Islet of Langerhans (tissue), 1 donor: ENCODE data around the gene HIPK2.

Experiments used
- FAIRE-seq: peaks from one replicate; lab custom pipeline; 2011; peaks lifted over from hg19 to GRCh38; lab: Jason Lieb, UNC

Gene HIPK2

DNA sequence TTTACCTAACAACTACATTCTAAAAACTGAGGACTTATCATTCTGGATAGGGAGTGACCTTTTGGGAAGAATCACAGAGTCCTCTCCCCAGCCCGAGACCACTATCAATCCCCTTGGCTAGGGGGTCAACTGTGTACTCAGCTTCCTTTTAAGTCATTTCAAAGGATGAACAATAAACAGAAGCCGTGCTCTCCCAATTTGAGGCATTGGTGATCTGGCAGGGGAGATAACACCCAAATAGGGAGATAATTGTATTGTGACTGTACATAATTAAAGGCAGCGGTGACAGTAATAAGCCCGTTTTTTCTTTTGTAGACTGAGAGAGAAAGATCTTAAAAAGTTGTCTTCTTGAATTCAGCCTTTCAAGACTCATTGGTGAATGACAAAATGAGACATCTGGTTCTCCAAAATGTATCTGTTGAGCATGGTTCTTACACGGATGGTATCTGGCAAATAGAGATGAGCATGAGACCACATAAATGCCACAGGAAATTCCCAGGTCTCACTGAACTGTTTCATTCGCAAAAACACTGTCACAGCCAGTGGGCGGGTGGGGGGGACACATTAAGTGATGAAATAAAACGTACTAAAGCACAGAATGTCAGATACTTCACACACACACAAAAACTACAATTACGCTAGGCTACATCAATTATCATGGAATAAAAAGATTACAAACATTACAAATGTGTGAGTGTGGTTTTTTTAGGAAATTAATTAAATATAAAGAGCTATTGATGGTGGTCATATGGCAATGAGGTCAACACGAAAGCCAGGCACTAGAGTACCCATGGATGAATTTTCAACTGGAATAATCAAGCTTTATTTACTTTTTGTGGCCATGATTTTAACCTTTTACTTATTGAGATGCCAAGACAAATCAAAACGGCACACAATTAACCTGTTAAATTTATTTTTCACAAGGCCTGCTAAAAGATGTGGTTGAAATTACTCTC lies 108.4 kb downstream of the HIPK2 start:
- FAIRE-seq: no peak

DNA sequence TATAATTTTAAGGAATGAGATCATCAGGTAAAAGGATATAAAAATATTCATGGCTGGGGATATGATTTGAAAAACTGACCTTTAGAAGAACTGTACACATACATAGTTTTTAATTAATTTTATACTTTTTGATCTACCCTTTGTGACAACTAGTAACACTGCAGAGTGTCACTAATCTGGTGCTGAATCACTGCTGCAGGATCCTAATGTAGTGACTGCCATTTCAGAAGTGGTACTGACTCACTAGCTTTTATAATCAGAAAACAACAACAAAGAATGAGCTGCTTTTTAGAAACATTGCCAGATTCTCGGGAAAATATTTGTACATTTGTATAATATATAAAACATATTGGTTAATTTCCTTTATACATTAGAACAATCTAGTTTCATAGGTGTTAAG lies 110.4 kb downstream of the HIPK2 start:
- FAIRE-seq: no peak

DNA sequence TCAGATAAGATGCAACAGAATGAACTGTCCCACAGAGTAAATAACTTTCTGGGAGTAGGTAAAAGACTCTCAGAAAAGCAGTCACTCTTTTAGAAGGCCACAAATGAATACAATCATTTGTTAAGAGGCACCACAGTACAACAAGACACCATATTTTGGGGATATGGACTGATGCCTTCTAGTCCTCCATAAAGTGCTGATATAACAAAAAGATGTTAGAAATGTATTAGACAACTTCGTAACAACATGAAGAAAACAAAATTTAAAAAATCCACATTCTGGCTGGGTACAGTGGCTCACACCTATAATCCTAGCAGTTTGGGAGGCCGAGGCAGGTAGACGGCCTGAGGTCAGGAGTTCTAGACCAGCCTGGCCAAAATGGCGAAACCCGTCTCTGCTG lies 111.3 kb downstream of the HIPK2 start:
- no peak for FAIRE-seq

DNA sequence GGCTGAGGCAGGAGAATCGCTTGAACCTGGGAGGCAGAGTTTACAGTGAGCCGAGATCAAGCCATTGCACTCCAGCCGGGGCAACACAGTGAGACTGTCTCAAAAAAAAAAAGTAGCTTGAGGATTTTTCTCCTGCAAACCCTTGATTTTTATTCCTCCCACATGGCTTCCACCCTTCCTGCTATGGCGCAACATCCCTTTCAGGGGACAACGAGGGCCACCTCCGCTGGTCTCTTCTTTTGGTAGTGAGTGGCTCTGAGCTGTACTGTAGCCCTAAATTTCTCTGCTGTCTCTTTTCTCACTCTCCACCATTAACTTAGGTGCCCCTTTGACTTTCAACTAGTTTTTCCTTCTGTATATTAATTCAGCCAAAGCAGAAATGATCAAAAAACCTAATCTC lies 113.4 kb downstream of the HIPK2 start:
- no peak for FAIRE-seq

DNA sequence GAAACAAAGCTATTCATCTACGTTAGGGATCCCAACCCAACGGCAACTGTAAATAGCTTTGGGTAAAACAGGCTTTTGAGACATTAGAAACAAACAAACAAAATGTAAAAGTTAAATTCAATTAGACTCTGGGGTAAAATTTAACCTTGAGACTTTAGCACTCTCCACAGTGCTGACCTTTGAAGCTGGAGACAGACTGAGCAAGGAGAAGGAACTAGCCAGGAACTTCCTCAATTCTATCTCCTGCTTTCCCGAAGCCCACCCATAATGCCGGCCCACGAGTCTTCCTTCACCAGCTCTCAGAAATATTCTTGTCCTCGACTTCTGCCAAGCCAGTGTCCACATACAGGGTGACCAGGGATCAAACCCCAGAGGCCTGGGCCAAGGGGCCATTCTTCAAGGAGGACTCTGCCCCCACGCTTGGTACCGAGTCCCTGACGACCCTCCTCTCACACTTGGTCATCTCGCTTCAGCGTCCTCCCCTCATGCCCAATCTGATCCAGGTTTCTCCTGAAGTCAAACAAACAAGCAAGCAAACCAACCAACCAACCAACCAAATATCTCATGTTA lies 114.1 kb downstream of the HIPK2 start:
- FAIRE-seq: no peak

DNA sequence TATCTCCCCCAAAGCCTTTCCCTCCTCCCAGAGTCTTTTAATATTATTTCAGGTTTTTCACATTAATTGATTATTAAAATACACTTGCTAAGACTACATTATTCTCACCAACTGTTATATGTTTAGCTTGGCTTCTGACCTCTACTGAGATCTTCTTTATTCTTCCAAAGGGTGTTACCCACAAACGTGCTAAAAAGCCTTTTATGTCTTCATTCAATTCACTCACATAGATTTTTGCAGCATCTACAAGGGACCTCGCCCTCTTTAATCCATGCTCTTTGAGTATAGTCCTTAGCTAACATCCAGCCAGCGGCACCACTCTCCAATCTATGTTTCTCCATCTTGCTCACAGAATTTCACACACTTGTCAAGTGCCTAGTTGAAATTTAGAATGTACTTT lies 115.9 kb downstream of the HIPK2 start:
- FAIRE-seq: no peak

DNA sequence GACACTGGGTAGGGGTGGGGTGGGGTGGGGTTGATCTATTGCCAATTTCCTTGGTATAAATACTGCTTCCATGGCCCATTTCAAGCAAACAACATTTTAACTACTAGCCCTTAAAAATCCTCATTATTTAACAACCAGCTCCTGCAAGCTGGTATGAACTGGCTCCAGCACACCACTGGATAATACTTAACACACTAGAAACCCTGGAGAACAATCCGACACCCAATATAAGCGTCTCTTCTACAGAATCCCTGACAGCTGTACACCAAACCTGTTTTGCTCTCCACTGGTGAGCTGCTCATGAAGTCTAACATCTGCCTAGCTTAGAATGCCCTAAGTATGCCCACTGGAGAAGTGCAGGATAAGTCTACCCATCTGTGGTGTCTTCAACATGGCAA lies 116.8 kb downstream of the HIPK2 start:
- no peak for FAIRE-seq

DNA sequence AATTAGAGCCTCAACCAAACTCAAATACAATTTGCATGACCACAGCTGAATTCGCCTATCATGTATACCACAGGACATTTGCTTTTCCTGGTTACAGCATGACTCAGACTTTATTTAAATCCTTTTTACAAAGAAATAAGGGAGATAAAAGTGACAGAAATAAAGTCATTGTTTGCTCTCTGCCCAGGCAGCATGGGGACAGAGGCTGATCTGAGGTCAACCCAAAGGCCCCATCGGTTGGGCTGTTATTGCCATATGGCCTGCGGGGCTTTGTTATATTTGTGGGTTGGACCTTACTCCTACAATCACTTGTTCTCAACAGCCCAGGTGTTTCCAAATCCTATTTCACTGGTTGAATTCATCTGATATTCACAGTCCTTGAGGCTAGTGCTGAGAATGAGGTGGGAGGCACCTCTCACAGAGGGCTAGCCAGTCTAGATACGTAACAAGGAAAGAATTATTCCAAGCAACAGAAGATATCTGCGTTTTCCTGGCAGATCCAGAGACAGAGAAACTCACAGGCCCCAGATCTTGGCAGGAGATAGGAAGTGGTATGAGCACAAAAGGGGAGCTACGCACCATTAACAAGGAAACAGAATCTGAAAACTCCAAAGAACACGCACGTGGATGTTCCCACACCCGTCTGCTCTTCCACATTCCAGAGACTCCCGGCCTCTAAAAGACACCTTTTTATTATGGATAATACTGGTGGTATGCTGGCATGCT lies 117.3 kb downstream of the HIPK2 start:
- FAIRE-seq: no peak

DNA sequence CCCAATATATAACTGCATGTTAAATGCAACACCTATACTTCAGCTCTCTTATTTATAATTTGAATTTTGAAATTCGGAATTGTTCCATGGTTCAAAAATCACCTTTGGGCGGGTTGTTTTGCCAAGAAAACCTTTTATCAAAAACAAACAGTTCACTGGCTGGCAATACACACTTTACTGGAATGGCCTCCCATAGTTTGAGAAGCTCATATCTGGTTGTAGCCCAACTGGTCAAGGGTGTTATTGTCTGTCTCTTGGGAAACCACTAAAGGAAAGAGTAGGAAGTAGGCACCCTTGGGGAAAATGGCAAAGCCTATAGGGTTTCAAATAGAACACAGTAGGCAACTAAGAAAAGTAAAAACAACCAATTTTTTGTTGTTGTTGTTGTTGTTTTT lies 117.9 kb downstream of the HIPK2 start:
- no peak for FAIRE-seq

DNA sequence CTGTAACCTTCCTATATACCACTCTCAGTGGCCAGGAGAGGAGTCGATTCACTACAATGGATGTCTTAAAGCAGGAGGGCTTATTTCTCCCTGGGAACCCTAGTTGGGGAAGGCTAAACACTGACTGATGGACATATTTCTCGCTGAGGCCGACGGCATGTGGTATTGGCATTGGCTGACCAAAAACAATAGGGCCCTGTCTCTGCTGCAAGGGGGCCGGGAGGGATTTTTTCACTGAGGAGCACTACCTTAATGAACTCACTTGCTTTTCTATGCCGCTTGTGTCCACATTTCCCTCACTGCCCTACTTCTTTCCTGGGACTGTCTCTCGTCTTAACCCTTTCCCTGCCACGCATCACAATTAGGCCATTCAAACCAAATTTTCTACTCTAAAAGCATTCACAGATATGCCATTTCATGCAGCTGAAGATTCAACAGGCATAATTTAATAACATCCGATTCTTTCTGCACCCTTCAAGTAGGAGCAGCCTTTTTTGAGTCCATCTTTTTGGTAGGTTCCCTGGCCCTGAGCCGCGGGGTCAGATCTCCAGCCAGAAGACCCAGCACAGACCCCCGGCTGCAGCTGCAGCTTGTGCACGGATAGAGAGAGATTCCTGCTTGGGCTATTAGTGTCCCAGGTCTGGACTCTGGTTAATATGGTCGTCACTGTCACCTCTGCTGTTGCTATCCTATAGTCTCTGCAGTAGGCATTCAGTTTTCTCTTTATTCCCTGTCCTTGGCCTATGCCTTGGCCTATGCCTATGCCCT lies 118.7 kb downstream of the HIPK2 start:
- no peak for FAIRE-seq

DNA sequence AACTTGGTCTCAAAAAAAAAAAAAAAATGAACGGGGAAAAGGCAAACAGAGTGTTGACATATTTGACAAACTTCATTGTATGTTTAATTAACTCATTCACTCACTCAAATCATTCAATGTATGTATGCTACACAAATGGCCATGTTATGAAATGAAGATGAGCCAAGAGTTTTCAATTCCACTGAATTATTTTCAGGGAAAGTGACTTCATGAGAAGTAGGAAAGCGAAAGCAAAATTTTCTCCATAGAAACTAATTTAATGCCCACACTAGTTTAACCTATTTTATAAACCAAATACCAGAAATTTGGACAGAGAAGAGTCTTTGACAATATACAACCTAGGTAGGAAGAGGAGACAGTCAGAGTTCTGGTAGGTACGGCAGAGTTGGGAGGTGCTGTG lies 119.5 kb downstream of the HIPK2 start:
- no peak for FAIRE-seq

DNA sequence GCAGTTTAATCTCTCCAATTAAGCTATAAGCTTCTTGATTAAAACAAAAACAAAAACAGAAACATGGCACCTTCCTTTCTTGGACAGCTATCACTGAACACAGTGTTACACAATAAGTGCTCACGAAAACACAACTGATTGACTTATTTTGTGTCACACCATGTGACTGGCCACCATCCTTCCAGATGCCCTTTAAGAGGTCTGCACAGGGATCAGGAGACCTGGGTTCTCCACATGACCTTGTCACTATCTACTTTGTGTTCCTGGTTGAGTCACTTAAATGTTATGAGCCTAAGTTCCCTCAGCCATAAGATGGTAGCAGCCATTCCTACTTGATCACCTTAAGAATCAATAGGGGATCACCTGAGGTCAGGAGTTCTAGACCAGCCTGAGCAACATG lies 120.1 kb downstream of the HIPK2 start:
- no peak for FAIRE-seq

DNA sequence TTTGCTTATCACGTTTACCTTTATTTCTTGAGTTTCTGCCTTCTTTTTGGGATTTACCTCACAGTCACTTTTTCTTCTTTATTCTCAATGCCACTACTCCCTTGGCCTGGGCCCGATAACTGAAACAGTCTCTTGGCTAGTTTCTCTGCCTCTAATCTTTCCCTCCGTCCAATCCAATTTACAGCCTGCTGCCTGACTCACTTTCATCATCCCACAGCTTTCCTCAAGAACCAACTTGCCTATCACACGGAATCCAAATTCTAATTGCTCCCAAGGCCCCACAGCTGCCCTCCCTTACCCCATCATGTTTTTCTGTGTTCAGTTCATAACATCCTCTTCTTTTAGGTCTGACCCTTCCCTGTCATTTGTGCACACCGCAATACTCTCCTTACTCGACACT lies 121.4 kb downstream of the HIPK2 start:
- no peak for FAIRE-seq

DNA sequence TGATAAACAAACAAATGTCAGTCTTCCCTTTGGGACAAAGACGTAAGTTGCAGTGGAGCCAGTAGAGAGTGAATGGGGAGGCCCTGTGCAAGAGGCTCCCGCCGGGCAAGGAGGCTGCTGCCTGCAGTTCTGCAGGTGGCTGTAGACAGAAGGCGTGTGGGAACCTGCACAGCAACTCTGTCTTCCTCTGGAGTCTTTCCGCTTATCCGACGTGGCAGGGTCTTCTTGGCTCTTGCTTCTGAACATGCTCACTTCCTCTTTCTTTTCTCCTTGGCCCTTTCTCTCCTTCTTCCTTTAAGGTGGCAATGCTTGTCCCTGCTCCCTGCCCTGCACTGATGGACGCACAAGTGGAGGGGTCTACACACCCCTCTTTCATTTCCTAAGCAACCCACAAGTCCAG lies 122.5 kb downstream of the HIPK2 start:
- no peak for FAIRE-seq

DNA sequence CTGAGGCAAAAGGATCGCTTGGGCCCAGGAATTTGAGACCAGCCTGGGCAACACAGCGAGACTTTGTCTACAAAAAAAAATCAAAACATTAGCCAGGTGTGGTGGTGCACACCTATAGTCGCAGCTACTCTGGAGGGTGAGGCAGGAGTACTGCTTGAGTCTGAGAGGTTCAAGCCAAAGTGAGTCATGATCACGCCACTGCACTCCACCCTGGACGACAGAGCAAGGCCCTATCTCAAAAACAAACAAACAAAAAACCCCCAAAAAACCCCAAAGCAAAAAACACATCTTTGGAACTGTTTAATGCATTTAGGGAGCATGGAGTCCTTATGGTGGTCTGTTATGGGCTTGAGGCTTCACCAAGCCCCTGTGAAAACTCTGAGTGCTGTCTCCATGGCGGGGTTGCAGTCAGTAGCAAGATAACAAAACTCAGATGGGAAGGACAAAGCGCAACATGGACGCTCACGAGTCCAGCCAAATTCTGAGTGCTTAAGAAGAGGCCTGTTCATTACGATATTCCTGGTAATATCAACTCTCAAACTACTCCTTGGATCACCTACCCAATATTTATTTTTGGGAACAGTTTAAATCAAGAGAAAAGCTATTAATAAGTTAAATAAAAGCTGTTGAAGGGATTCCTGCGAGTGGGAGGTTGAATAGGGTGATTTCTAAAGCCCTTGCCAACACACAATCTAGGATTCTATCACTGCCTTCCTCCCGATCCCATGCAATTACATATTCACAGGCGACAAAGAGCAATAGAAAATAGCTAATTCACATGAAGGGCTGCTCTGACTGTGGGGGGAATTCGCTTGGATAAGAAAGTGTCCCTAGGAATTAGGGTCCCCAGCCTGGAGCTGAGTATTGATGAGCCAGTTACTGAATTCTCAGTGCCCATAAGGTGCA lies 123.3 kb downstream of the HIPK2 start:
- no peak for FAIRE-seq

DNA sequence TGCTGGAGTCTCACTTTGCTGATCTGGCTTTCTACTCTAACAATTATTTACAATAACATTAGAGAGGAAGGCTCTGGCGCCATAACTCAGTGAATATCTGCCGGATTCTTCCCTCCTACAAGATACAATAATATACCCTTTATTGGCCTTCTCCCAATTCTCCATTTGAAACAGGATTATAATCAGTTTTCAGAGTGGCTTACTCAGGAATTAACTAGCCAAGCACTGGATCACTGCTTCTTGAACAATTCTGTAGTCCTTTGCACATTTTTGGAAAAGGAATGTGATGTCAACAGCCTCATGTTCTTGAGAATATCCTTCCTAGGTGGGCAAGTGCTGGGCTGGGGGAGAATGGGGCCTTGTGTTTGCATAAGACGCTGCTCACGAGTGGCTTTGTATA lies 125.9 kb downstream of the HIPK2 start:
- no peak for FAIRE-seq

DNA sequence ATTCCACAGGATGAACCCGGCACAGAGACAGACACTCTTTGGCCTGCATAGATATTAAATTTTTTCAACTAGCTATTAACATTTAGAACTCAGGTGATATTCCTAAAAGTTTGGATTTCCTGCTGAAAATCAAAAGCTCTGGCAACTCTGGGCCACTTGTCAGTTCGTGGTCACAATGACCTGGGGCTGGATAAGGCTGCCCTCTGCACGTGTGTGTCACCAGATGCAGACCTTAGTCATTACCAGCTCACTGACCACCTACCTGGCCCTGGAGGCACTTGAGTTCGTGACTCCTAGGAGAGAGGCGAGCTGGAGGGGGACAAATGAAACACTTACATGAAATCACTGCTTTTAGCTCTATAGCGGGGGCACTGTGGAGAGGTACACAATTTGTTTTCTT lies 126.5 kb downstream of the HIPK2 start:
- no peak for FAIRE-seq

DNA sequence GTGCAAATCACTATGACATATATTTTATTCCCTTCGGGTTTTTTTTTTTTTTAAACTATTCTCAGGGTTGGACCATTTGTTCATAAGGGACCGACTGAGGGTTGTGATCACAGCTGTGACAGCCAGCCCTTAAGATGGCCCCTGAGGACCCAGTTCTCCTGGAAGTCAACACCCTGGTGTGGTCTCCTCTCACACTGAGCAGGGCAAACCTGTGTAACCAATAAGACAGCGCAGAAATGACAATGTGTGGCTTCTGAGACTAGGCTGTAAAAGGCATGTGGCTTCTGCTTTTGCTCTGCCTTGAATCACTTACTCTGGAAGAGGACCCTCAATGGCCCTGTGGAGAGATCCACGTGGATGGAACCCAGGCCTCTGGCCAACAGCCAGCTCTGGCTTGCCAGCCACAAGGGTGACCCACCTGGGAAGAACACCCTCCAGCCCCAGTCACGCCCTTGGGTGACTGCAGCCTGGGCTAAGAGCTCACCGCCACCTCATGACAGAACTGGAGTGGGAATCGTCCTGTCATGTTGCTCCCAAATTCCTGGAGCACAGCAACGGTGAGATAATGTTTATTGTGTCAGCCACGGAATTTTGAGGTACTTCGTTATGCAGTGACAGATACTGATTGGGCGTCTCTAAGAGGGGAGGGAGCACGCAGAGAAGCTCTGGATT lies 127.2 kb downstream of the HIPK2 start:
- no peak for FAIRE-seq

DNA sequence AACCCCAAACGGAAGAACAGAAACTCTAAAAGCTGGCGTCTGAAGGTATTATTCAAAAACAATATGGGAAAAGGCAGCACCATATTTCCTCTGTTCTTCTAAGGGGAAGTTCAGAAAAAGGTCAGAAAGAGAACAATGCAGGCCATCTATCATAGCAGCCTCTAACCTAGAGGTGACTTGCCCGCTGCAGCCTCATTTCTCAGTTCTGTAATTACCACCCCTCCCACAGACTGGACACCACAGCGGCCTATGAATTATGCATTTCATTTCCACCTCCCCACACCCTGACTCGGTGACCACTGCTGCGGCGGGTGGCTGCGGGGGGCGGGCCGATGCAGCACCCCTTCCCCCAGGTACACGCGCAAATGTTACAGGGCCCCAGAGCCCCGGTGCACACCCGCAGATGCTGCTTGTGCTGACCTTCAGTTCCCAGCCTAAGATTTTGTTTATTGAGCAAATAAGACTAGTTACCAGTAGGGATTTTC lies 128.8 kb downstream of the HIPK2 start:
- FAIRE-seq: no peak

DNA sequence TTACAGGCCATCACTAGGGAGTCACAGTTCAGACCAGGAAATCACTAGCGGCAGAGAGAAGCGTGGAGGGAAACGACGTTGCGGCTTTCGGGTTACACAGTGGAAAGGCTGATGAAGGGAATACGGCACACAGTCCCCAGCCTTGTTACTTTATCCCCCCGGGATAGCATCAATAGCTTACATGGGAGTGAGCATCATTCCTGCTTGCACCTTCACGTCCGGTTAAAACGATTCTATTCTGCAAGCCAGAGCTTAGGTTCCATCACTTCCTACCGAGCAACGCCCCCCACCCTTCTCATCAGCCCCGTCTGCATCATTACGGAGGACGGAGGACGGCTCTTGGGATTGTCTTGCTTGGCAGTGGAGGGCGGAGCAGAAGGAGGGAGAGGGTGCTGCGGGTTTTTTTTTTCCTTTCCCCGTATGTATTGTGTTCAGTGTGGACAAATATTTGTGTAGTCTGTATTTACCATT lies 129.4 kb downstream of the HIPK2 start:
- FAIRE-seq: no peak
